Measurements from ENCODE around the gene CBX3.
"Not testable (repeated sequence)": the region's sequence is repeated elsewhere in the genome, so short reads cannot be mapped to it uniquely, and the experiment has no call there.

The CBX3 gene

DNA sequence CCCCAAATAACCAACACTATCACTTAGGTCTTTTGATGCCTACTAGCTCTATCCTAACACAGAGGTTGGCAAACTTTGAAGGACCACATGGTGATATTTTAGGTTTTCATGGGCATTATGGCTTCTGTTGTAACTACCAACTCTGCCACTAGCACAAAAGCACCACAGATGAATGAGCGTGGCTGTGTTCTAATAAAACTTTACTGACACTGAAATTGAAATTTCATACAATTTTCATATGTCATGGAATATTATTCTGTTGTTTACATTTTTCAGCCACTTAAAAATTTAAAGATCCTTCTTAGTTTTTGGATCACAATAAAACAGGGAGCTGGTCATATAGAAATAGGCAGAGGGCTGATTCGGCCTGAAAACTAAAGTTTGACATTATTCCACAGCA lies 26.4 kb downstream of the CBX3 start:
- no peaks in the 10 kb centered on the region for H3K4me1 Mint-ChIP-seq
- DNase-seq = no peak
- peaks cover 0 to 11% of the 10 kb centered on the region in 2 donors for H3K27me3 Mint-ChIP-seq
- H3K36me3 Mint-ChIP-seq = no peaks in the 10 kb centered on the region
- no peak overlapping the region for H3K27ac Mint-ChIP-seq
- H3K9me3 Mint-ChIP-seq = no peaks in the 10 kb centered on the region
- ATAC-seq (replicated peaks) = no peak
- H3K4me3 Mint-ChIP-seq = no peak overlapping the region

DNA sequence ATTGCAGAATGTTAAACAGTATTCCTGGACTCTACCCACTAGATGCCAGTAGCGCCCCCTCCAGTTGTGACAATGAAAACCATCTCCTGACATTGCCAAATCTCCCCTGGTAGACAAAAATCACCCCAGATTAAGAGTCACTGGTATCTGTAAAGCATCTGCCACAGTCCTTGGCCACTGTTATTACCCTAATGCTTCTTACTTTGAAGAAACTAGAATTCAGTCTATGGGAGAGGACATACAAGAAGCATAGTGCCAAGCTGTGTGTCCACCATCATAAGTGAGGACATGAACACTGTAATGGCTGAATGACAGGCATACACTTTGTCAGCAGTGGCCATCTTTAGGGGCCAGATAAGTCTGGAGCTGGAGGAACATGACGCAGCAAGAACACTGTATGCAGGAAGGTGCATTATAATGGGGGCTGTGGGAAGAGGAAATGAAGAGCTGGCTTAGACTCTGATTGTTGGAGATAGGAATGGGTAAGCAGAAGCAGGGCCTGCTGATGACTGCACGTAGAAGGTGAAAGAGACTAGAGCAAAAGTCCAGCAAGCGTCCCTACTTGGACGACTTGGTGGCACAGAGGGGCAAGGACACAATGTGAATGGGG lies 32.5 kb downstream of the CBX3 start:
- no peak for ATAC-seq (replicated peaks)
- Mint-ChIP-seq H3K9me3 (no peaks in the 10 kb centered on the region), H3K27ac (no peak overlapping the region), H3K27me3 (peaks cover 0 to 9% of the 10 kb centered on the region in 2 donors), H3K4me1 (no peaks in the 10 kb centered on the region), H3K4me3 (no peak overlapping the region), H3K36me3 (no peaks in the 10 kb centered on the region)
- DNase-seq = no peak

DNA sequence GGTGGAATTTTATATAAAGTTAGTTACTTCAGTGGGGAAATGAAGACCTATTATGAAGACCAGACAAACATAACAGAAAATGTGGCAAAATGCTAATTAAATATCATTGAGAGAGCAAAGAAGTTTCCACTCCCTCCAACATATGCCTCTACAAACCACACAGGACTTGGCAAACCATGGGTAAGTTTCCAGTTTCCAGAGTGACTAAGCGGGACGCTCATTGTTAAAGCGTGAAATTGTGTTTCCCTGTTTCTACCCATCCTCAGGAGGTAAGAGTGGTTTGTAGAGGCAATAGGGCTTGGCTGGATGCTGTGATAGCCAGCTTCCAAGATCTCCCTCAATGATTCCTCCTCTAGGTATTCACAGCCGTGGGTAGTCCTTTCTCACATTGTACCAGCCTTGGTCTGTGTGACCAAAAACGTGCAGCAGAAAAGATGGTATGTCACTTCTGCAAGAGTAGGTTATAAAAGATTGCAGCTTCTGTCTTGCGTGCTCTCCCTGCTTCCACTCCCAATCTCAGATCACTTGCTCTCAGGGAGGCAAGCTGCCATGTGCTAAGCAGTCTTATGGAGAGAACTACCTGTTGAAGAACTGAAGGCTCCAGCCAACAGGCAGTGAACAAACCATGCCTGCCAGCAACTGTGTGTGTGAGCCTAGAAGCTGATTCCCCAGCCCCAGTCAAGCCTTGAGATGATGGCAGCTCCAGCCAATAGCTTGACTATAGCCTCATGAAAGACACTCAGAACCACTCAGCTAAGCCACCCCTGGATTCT lies 35.7 kb downstream of the CBX3 start:
- H3K9me3 Mint-ChIP-seq = no peaks in the 10 kb centered on the region
- ATAC-seq (replicated peaks) (no peak), DNase-seq (no peak)
- no peak overlapping the region for H3K4me3 Mint-ChIP-seq
- H3K27me3 Mint-ChIP-seq = peaks cover 0 to 9% of the 10 kb centered on the region in 2 donors
- no peaks in the 10 kb centered on the region for H3K4me1 Mint-ChIP-seq
- no peak overlapping the region for H3K27ac Mint-ChIP-seq
- H3K36me3 Mint-ChIP-seq = no peaks in the 10 kb centered on the region

DNA sequence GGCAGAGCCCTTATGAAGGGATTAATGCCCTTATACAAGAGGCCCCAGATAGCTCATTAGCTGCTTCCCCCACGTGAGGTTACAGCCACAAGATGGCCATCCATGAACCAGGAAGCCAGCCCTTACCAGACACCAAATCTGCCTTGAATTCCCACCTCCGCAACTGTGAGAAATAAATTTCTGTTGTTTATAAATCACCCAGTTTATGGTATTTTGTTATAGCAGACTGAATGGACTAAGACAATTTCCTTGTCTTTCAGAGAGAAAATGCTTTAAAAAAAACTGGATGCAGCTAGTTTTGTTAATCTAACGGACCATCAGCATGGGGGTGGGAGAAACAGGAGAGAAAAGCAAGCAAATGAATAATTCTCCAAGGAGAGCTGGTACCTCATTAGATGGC lies 36.5 kb downstream of the CBX3 start:
- Mint-ChIP-seq H3K4me3 (no peak overlapping the region), H3K27me3 (peaks cover 0 to 9% of the 10 kb centered on the region in 2 donors), H3K9me3 (no peaks in the 10 kb centered on the region), H3K36me3 (no peaks in the 10 kb centered on the region), H3K27ac (no peak overlapping the region), H3K4me1 (no peaks in the 10 kb centered on the region)
- no peak for DNase-seq
- ATAC-seq (replicated peaks) = no peak

DNA sequence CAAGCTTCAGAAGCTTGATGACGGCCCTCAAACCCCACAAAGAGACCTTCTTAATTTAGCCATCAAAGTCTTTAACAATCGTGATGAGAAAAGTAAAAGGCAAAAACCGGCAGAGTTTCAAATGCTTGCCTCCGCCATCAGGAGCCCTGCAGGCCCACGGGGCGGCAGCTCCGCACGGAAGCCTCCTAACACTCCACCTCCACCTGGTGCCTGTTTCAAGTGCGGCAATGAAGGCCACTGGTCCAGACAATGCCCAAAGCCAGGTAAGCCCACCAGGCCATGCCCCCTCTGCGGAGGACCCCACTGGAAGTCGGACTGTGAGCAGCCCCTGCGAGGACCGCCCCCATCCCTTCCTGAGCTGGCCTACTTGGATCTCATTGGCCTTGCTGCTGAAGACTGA lies 43.6 kb downstream of the CBX3 start:
- DNase-seq = no peak
- Mint-ChIP-seq H3K9me3 (no peaks in the 10 kb centered on the region), H3K4me1 (no peaks in the 10 kb centered on the region), H3K27ac (no peak overlapping the region), H3K36me3 (no peaks in the 10 kb centered on the region), H3K4me3 (no peak overlapping the region), H3K27me3 (no peaks in the 10 kb centered on the region)
- ATAC-seq (replicated peaks) = no peak

DNA sequence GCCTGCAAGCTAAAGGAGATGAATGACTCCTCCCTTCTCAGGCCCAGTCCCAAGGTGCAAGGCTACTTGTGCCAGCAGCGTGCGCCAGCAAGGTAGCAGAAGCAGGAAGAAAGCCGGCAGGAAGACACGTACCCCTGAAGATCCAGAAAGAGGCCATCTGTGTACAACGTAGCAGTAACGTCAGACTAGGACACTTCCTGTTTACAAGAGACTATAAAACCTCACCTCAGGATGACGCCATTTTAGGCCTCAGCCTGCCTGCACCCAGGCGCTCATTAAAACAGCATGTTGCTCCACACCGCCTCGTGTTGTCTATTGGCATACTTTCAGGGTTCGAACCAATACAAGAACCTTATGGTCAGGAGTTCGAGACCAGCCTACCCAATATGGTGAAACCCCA lies 48.7 kb downstream of the CBX3 start:
- no peaks in the 10 kb centered on the region for H3K36me3 Mint-ChIP-seq
- H3K4me1 Mint-ChIP-seq = no peaks in the 10 kb centered on the region

DNA sequence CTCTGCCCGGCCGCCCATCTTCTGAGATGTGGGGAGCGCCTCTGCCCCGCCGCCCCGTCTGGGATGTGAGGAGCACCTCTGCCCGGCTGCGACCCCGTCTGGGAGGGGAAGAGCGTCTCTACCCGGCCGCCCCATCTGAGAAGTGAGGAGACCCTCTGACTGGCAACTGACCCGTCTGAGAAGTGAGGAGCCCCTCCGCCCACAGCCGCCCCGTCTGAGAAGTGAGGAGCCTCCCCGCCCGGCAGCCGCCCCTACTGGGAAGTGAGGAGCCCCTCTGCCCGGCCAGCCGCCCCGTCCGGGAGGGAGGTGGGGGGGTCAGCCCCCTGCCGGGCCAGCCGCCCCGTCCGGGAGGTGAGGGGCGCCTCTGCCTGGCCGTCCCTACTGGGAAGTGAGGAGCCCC lies 60.3 kb downstream of the CBX3 start:
- H3K9me3 Mint-ChIP-seq; H3K36me3 Mint-ChIP-seq; H3K27ac Mint-ChIP-seq; DNase-seq; H3K4me3 Mint-ChIP-seq; H3K4me1 Mint-ChIP-seq; ATAC-seq (replicated peaks): not testable (repeated sequence)
- H3K27me3 Mint-ChIP-seq = peaks cover 8 to 20% of the 10 kb centered on the region in 2 donors

More for the DNA sequence above, 48.7 kb downstream of the CBX3 start:
- no peak for ATAC-seq (replicated peaks)
- H3K4me3 Mint-ChIP-seq = no peak overlapping the region
- no peak overlapping the region for H3K27ac Mint-ChIP-seq
- H3K27me3 Mint-ChIP-seq = no peaks in the 10 kb centered on the region
- H3K9me3 Mint-ChIP-seq = no peaks in the 10 kb centered on the region
- no peak for DNase-seq

Measured in stimulated activated naive B cell treated with anti-CD40 and anti-IgM and Interleukin-4, amounts not matched to agents 10 μg/mL and 1 μg/mL and 100 μg/mL, for 72 hours (primary cell).